ENCODE measurements around the gene HTR1B. TPM values are rescaled to one million over a fixed set of nuclear protein-coding genes. Genes with fewer than 3 reads are reported as not detected.

HTR1B gene
- total RNA-seq, 1 experiment from 2014 or later, result not detected

DNA sequence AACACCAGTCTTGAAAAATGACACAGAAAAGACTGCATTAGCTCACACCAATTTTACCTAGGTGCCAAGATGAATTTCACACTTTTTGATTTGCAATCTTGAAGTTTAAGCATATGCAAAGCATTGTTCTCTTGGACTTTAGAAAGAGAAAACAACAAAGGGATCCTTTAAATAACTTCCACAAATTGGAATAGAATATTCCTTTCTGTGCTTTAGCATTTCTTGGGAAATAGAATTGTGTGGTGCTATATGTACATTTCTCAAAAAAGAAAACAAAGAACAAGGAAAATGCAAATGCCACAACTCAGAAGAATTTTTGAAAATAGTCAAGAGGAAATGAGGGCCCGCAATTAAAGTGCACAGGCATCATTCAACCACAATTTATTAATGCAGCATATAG lies 17.0 kb downstream of the HTR1B start:
- Histone ChIP-seq H3K27me3 (replicated peaks) (no peaks in the 10 kb centered on the region), H3K36me3 (no peaks in the 10 kb centered on the region), H3K27ac (no peak overlapping the region), H3K9me3 (replicated peaks) (no peaks in the 10 kb centered on the region), H3K4me1 (replicated peaks) (no peaks in the 10 kb centered on the region; the same call in 1 of the 2 replicates), H3K4me3 (no peak overlapping the region)
- no peak for DNase-seq (ENCODE audit: low read depth in 1 of 2, low spot score in 2 of 2)

GRCh38 chr6:77445214-77445613 lies 18.1 kb downstream of the HTR1B start:
- DNase-seq (ENCODE audit: low read depth in 1 of 2, low spot score in 2 of 2), result no peak

GRCh38 chr6:77440206-77440976 lies 22.9 kb downstream of the HTR1B start:
- H3K27me3 ChIP-seq (replicated peaks), result no peaks in the 10 kb centered on the region
- no peaks in the 10 kb centered on the region for H3K9me3 ChIP-seq (replicated peaks)
- H3K36me3 ChIP-seq, result no peaks in the 10 kb centered on the region
- H3K4me3 ChIP-seq, result no peak overlapping the region
- H3K4me1 ChIP-seq (replicated peaks), result no peaks in the 10 kb centered on the region
- no peak for DNase-seq (ENCODE audit: low read depth in 1 of 2, low spot score in 2 of 2)
- H3K27ac ChIP-seq, result no peak overlapping the region

More at GRCh38 chr6:77445214-77445613, 18.1 kb downstream of the HTR1B start:
- Histone ChIP-seq H3K36me3 (no peaks in the 10 kb centered on the region), H3K4me3 (no peak overlapping the region), H3K9me3 (replicated peaks) (no peaks in the 10 kb centered on the region), H3K4me1 (replicated peaks) (no peaks in the 10 kb centered on the region; the same call in 1 of the 2 replicates), H3K27ac (no peak overlapping the region), H3K27me3 (replicated peaks) (no peaks in the 10 kb centered on the region)

DNA sequence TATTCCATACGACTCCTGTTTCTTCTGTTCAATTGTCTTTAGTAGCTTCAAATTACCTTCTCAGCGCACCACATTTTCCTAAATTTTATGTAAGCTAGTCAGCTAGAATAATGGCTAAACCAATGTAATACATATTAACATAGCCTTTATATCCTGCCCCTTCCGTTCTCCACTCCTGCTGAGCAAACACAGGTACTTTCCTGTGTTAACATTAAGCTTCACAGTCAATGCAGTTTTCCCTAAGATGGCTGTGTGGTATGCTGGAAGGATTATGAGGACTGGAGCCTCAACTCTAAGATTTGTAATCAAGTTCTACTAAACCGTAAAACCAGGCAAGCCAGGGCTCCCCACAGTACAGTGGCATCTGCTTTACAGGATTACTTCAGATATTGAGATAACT lies 29.4 kb downstream of the HTR1B start:
- Histone ChIP-seq H3K36me3 (no peaks in the 10 kb centered on the region), H3K9me3 (replicated peaks) (no peaks in the 10 kb centered on the region), H3K4me3 (no peak overlapping the region), H3K4me1 (replicated peaks) (no peaks in the 10 kb centered on the region), H3K27ac (no peak overlapping the region), H3K27me3 (replicated peaks) (no peaks in the 10 kb centered on the region)
- no peak for DNase-seq (ENCODE audit: low read depth in 1 of 2, low spot score in 2 of 2)

DNA sequence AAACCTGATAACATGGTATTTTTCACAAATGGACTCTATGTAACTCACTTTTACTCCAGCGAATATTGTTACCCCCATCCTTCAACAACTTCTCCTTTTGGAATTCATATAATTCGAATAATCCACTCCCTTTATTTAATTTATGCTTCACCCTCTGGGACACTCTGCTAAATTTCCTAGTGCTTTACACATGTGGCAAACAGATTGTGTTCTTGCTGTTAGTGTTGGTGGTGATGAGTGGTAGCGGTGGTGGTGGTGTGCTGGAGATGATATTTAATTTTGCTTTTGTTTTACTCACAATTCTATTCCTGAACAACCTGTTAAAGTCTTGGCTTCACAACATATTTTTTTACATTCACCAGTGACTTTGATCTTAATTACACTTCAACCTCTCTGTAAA lies 32.8 kb downstream of the HTR1B start:
- no peaks in the 10 kb centered on the region for H3K36me3 ChIP-seq
- no peaks in the 10 kb centered on the region for H3K4me1 ChIP-seq (replicated peaks)
- no peak overlapping the region for H3K4me3 ChIP-seq
- no peak for DNase-seq (ENCODE audit: low read depth in 1 of 2, low spot score in 2 of 2)
- H3K9me3 ChIP-seq (replicated peaks), result no peaks in the 10 kb centered on the region
- no peaks in the 10 kb centered on the region for H3K27me3 ChIP-seq (replicated peaks)
- H3K27ac ChIP-seq, result no peak overlapping the region

DNA sequence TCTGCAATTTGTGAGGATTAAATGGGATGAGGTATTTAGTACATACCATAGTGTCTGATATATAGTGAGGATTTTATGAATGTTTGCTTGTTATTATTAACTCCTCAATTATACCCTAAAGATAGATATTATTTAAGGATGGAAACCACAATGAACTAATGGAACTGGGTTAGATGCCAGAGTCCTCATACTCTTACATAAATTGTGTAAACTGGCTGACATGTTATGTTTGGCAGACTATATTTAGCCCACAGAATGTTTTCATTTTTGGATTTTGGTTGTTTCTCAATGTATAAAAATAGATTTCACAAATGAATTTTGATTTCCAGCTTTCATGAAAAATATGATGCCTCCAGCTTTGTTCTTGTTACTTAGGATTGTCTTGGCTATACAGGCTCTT lies 37.6 kb downstream of the HTR1B start:
- no peak for DNase-seq (ENCODE audit: low read depth in 1 of 2, low spot score in 2 of 2)
- Histone ChIP-seq H3K4me3 (no peak overlapping the region), H3K27ac (no peak overlapping the region), H3K4me1 (replicated peaks) (no peaks in the 10 kb centered on the region), H3K36me3 (no peaks in the 10 kb centered on the region), H3K9me3 (replicated peaks) (no peaks in the 10 kb centered on the region), H3K27me3 (replicated peaks) (no peaks in the 10 kb centered on the region)

GRCh38 chr6:77425216-77425615 lies 38.1 kb downstream of the HTR1B start:
- Histone ChIP-seq H3K27ac (no peak overlapping the region), H3K9me3 (replicated peaks) (no peaks in the 10 kb centered on the region), H3K4me3 (no peak overlapping the region), H3K27me3 (replicated peaks) (no peaks in the 10 kb centered on the region), H3K4me1 (replicated peaks) (no peaks in the 10 kb centered on the region), H3K36me3 (no peaks in the 10 kb centered on the region)
- no peak for DNase-seq (ENCODE audit: low read depth in 1 of 2, low spot score in 2 of 2)

DNA sequence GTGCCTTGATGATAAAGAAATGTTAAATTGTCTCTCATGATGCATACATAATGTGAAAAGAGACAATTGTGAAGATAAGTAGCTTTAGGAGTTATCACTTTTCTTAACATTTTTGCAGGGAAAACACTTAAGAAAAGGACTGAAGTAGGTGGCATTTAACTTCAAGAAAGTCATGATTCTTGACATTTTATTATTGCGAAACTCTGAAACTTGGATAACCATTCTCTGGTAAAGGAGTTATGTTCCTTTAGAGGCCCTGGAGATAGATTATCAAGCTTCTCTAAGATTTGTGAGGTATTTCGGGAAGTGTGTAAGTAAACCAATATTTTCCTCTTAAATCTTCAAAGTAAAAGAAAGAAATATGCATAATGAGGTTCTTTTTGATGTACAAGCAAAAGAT lies 38.5 kb downstream of the HTR1B start:
- H3K36me3 ChIP-seq, result no peaks in the 10 kb centered on the region
- H3K4me3 ChIP-seq, result no peak overlapping the region
- H3K4me1 ChIP-seq (replicated peaks), result no peaks in the 10 kb centered on the region
- H3K27me3 ChIP-seq (replicated peaks), result no peaks in the 10 kb centered on the region
- H3K9me3 ChIP-seq (replicated peaks), result no peaks in the 10 kb centered on the region
- DNase-seq (ENCODE audit: low read depth in 1 of 2, low spot score in 2 of 2), result no peak
- no peak overlapping the region for H3K27ac ChIP-seq

- Histone ChIP-seq H3K4me3 (no peak overlapping the region), H3K36me3 (no peaks in the 10 kb centered on the region), H3K27me3 (replicated peaks) (no peaks in the 10 kb centered on the region), H3K9me3 (replicated peaks) (no peaks in the 10 kb centered on the region), H3K27ac (no peak overlapping the region), H3K4me1 (replicated peaks) (no peaks in the 10 kb centered on the region)
- DNase-seq (ENCODE audit: low read depth in 1 of 2, low spot score in 2 of 2), result no peak
Measured at GRCh38 chr6:77416839-77417238, 46.5 kb downstream of the HTR1B start.

DNA sequence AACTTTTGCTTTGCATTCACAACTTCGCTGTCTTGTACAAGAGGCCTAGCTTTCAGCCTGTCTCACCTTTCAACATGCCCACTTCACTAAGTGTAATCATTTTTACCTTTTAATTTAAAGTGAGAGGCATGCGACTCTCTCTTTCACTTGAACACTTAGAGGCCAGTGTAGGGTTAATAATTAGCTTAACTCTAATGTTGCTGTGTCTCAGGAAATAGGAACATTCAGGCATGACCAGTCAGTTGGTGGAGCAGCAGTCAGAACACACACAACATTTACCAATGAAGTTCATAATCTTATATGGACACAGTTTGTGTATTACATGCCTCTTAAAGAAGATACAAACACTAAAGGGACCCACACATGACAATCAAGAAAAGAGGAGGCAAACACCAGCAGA lies 47.6 kb downstream of the HTR1B start:
- H3K27ac ChIP-seq, result no peak overlapping the region
- H3K4me1 ChIP-seq (replicated peaks), result no peaks in the 10 kb centered on the region
- no peak overlapping the region for H3K4me3 ChIP-seq
- DNase-seq (ENCODE audit: low read depth in 1 of 2, low spot score in 2 of 2), result no peak
- no peaks in the 10 kb centered on the region for H3K27me3 ChIP-seq (replicated peaks)
- H3K36me3 ChIP-seq, result no peaks in the 10 kb centered on the region
- H3K9me3 ChIP-seq (replicated peaks), result no peaks in the 10 kb centered on the region

Other genes with a start within 250 kb of the HTR1B start
- gene MEI4, start 189.5 kb upstream of the HTR1B start, total RNA-seq (2014; rRNA removed; shearing (Covaris generic)), result not detected in 2 replicates